ENCODE measurements around the gene KRTAP19-5.

KRTAP19-5 gene

DNA sequence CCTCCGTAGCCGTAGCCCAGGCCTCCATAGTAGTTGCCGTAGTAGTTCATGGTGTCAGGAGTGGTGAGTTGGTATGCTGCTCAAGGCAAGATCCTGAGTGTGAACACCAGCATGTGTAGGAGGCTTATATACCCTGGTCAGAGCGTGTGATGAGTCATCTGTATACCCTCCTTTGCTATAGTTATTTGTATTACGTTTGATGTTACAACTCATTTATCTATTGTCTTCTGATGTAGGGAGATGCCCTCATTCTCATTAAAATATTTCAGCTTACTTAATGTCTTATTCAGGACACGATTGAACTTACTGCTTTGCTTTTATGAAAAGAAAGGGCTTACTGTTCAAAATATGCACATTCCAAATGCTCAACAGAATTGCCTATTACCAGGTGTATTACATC, at the start of gene KRTAP19-5:
Gene KRTAP19-5, minus strand, starts transcription at position 101 of the 400 bp plus-strand sequence. Its CDS starts 51 bp downstream, at position 50.
- Histone ChIP-seq H3K36me3 (ENCODE audit: control insufficient read depth in 2 of 2, insufficient read depth in 1 of 2, low read length in 2 of 2) (no peaks in the 10 kb centered on the region), H3K4me3 (ENCODE audit: low read depth, low read length) (no peak within 1 kb of the TSS), H3K27ac (ENCODE audit: extremely low read depth, low read depth, low read length) (no peak within 1 kb of the TSS), H3K9me3 (ENCODE audit: control insufficient read depth, insufficient read depth, low read depth, low read length) (no peaks in the 10 kb centered on the region), H3K4me1 (ENCODE audit: control insufficient read depth, insufficient read depth, low read length) (no peaks in the 10 kb centered on the region)
- no peak for TF ChIP-seq ZNF600 (tag by site-specific recombination; IDR thresholded peaks at IDR 0.05)
- no peak for TF ChIP-seq KLF1 (tag by site-specific recombination; IDR thresholded peaks at IDR 0.05)
- TF ChIP-seq ZNF510 (tag by site-specific recombination; IDR thresholded peaks at IDR 0.05; ENCODE audit: insufficient replicate concordance), result no peak
- no peak for TF ChIP-seq HOXD13 (CRISPR knock-in tag; IDR thresholded peaks at IDR 0.05; ENCODE audit: borderline replicate concordance)
- TF ChIP-seq, protein P1, sequence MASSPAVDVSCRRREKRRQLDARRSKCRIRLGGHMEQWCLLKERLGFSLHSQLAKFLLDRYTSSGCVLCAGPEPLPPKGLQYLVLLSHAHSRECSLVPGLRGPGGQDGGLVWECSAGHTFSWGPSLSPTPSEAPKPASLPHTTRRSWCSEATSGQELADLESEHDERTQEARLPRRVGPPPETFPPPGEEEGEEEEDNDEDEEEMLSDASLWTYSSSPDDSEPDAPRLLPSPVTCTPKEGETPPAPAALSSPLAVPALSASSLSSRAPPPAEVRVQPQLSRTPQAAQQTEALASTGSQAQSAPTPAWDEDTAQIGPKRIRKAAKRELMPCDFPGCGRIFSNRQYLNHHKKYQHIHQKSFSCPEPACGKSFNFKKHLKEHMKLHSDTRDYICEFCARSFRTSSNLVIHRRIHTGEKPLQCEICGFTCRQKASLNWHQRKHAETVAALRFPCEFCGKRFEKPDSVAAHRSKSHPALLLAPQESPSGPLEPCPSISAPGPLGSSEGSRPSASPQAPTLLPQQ (tag by site-specific recombination; IDR thresholded peaks at IDR 0.05), result no peak
- TF ChIP-seq ZNF175 (tag by site-specific recombination; IDR thresholded peaks at IDR 0.05), result no peak
- TF ChIP-seq, protein P2, sequence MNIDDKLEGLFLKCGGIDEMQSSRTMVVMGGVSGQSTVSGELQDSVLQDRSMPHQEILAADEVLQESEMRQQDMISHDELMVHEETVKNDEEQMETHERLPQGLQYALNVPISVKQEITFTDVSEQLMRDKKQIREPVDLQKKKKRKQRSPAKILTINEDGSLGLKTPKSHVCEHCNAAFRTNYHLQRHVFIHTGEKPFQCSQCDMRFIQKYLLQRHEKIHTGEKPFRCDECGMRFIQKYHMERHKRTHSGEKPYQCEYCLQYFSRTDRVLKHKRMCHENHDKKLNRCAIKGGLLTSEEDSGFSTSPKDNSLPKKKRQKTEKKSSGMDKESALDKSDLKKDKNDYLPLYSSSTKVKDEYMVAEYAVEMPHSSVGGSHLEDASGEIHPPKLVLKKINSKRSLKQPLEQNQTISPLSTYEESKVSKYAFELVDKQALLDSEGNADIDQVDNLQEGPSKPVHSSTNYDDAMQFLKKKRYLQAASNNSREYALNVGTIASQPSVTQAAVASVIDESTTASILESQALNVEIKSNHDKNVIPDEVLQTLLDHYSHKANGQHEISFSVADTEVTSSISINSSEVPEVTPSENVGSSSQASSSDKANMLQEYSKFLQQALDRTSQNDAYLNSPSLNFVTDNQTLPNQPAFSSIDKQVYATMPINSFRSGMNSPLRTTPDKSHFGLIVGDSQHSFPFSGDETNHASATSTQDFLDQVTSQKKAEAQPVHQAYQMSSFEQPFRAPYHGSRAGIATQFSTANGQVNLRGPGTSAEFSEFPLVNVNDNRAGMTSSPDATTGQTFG (tag by site-specific recombination; IDR thresholded peaks at IDR 0.05; ENCODE audit: borderline replicate concordance), result no peak
- no peak for TF ChIP-seq ZNF133 (tag by site-specific recombination; IDR thresholded peaks at IDR 0.05)
- no peak for TF ChIP-seq ZNF777 (tag by site-specific recombination; IDR thresholded peaks at IDR 0.05; ENCODE audit: borderline replicate concordance)
- TF ChIP-seq ZNF560 (tag by site-specific recombination; IDR thresholded peaks at IDR 0.05; ENCODE audit: borderline replicate concordance), result no peak
- TF ChIP-seq FEZF1 (tag by site-specific recombination; IDR thresholded peaks at IDR 0.05), result no peak
- ChIA-PET POLR2A (no interaction called here), CTCF (no interaction called here)

DNA sequence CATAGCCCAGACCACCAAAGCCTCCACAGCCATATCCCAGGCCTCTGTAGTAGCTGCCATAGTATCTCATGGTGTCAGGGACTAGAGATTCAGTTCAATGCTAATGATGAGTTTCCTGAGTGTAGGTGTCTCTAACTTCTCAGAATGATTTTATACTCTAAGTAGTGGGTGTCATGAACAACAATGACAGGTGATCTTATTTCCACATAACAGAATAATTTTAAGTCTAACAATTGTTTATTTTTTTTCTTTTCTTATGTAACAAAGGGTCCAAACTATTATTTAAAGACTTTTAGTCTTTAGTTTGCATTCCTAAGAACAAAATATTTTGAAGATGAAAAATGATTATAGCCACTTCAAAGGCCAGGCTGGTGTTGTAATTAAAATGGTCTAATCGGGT, 39.8 kb upstream of the KRTAP19-5 start, which contains the start of gene KRTAP19-6:
Gene KRTAP19-6, minus strand, starts transcription at position 101 of the 400 bp plus-strand sequence. Its CDS starts 31 bp downstream, at position 70.
- Histone ChIP-seq H3K9me3 (ENCODE audit: control insufficient read depth, insufficient read depth, low read depth, low read length) (no peaks in the 10 kb centered on the region), H3K27ac (ENCODE audit: extremely low read depth, low read depth, low read length) (no peak within 1 kb of the TSS), H3K4me1 (ENCODE audit: control insufficient read depth, insufficient read depth, low read length) (no peaks in the 10 kb centered on the region), H3K4me3 (ENCODE audit: low read depth, low read length) (no peak within 1 kb of the TSS), H3K36me3 (ENCODE audit: control insufficient read depth in 2 of 2, insufficient read depth in 1 of 2, low read length in 2 of 2) (no peaks in the 10 kb centered on the region)
- POLR2A ChIA-PET, result no interaction called here
- CTCF ChIA-PET, result interaction anchor here (0.7 kb wide), 1 partner anchor 194 kb away, joined by 3 read pairs; no protein-coding TSS in a partner anchor
- TF ChIP-seq, protein P3, sequence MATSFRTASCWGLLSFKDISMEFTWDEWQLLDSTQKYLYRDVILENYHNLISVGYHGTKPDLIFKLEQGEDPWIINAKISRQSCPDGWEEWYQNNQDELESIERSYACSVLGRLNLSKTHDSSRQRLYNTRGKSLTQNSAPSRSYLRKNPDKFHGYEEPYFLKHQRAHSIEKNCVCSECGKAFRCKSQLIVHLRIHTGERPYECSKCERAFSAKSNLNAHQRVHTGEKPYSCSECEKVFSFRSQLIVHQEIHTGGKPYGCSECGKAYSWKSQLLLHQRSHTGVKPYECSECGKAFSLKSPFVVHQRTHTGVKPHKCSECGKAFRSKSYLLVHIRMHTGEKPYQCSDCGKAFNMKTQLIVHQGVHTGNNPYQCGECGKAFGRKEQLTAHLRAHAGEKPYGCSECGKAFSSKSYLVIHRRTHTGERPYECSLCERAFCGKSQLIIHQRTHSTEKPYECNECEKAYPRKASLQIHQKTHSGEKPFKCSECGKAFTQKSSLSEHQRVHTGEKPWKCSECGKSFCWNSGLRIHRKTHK (tag by site-specific recombination; IDR thresholded peaks at IDR 0.05), result no peak
- TF ChIP-seq SCRT1 (tag by site-specific recombination; IDR thresholded peaks at IDR 0.05; ENCODE audit: borderline replicate concordance), result no peak
- TF ChIP-seq, protein P4, sequence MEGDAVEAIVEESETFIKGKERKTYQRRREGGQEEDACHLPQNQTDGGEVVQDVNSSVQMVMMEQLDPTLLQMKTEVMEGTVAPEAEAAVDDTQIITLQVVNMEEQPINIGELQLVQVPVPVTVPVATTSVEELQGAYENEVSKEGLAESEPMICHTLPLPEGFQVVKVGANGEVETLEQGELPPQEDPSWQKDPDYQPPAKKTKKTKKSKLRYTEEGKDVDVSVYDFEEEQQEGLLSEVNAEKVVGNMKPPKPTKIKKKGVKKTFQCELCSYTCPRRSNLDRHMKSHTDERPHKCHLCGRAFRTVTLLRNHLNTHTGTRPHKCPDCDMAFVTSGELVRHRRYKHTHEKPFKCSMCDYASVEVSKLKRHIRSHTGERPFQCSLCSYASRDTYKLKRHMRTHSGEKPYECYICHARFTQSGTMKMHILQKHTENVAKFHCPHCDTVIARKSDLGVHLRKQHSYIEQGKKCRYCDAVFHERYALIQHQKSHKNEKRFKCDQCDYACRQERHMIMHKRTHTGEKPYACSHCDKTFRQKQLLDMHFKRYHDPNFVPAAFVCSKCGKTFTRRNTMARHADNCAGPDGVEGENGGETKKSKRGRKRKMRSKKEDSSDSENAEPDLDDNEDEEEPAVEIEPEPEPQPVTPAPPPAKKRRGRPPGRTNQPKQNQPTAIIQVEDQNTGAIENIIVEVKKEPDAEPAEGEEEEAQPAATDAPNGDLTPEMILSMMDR (tag by site-specific recombination; IDR thresholded peaks at IDR 0.05), result no peak
- no peak for TF ChIP-seq ZNF548 (tag by site-specific recombination; IDR thresholded peaks at IDR 0.05)
- TF ChIP-seq, protein P5, sequence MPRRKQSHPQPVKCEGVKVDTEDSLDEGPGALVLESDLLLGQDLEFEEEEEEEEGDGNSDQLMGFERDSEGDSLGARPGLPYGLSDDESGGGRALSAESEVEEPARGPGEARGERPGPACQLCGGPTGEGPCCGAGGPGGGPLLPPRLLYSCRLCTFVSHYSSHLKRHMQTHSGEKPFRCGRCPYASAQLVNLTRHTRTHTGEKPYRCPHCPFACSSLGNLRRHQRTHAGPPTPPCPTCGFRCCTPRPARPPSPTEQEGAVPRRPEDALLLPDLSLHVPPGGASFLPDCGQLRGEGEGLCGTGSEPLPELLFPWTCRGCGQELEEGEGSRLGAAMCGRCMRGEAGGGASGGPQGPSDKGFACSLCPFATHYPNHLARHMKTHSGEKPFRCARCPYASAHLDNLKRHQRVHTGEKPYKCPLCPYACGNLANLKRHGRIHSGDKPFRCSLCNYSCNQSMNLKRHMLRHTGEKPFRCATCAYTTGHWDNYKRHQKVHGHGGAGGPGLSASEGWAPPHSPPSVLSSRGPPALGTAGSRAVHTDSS (tag by site-specific recombination; IDR thresholded peaks at IDR 0.05), result no peak
- TF ChIP-seq GLIS2 (tag by site-specific recombination; IDR thresholded peaks at IDR 0.05), result no peak
- no peak for TF ChIP-seq ZNF792 (tag by site-specific recombination; IDR thresholded peaks at IDR 0.05)
- TF ChIP-seq ZNF114 (tag by site-specific recombination; IDR thresholded peaks at IDR 0.05), result no peak
- no peak for TF ChIP-seq ZNF24 (tag by site-specific recombination; IDR thresholded peaks at IDR 0.05)
- TF ChIP-seq, protein P6, sequence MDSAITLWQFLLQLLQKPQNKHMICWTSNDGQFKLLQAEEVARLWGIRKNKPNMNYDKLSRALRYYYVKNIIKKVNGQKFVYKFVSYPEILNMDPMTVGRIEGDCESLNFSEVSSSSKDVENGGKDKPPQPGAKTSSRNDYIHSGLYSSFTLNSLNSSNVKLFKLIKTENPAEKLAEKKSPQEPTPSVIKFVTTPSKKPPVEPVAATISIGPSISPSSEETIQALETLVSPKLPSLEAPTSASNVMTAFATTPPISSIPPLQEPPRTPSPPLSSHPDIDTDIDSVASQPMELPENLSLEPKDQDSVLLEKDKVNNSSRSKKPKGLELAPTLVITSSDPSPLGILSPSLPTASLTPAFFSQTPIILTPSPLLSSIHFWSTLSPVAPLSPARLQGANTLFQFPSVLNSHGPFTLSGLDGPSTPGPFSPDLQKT (IDR thresholded peaks at IDR 0.05; ENCODE audit: borderline replicate concordance, low read depth, low read length), result no peak
- no peak for TF ChIP-seq ZNF830 (tag by site-specific recombination; IDR thresholded peaks at IDR 0.05; ENCODE audit: low read depth)
- no peak for TF ChIP-seq SP2 (tag by site-specific recombination; IDR thresholded peaks at IDR 0.05)
- no peak for TF ChIP-seq ZNF37A (tag by site-specific recombination; IDR thresholded peaks at IDR 0.05)
- no peak for TF ChIP-seq ZNF2 (tag by site-specific recombination; IDR thresholded peaks at IDR 0.05)
- TF ChIP-seq, protein P7, sequence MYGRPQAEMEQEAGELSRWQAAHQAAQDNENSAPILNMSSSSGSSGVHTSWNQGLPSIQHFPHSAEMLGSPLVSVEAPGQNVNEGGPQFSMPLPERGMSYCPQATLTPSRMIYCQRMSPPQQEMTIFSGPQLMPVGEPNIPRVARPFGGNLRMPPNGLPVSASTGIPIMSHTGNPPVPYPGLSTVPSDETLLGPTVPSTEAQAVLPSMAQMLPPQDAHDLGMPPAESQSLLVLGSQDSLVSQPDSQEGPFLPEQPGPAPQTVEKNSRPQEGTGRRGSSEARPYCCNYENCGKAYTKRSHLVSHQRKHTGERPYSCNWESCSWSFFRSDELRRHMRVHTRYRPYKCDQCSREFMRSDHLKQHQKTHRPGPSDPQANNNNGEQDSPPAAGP (tag by site-specific recombination; IDR thresholded peaks at IDR 0.05), result no peak

Measured in HEK293 (cell line).